Fibroblast of skin of scalp (primary cell): ENCODE measurements around the gene ERG28.
A peak's percentile ranks its signal among the peaks of the same experiment; 100 is the strongest.
"Not testable (repeated sequence)": the region's sequence is repeated elsewhere in the genome, so short reads cannot be mapped to it uniquely, and the experiment has no call there.

Source experiments
- DNase-seq: peaks from one replicate; pipeline ENCODE4 v3.0.0-alpha.2; 2013

Gene ERG28

DNA sequence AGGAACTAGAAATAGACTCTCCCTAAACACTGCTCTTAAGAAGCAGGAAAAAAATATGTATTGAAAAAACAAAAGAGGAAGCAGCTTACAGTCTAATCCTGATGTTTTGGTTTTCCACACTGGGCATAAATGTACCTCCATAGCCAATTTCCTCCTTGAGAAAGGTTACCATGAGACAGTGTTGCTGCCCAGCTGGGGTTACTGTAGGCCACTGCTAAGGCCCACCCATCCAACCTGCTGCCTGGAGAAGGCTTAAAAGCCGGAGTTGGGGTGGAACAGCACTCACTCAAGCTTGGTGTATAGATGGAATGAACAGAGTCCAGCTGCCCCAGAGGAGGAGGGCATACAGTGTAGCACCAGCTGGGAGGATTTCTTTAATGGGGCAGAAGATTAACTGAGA is 41.1 kb downstream of the ERG28 start:
- no peak for DNase-seq

DNA sequence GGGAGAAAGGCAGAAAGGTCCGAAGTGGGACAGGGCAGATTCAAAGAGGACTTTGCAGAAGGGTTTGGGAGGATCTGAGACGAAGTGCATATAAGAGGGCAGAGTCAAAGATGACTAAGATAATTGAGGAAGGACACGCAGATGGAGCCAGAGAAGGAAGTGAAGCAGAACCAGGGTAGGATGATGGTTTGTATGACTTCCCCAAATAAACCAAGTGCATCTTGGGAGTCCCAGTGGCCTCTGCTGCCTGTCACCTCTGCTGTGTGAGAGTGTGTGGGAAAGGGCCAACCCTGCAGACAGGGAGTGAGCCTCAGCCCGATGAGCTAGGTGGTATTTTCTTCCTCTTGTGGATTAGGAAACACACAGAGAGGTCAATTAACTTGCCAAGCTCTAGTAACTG is 45.5 kb downstream of the ERG28 start:
- no peak for DNase-seq

DNA sequence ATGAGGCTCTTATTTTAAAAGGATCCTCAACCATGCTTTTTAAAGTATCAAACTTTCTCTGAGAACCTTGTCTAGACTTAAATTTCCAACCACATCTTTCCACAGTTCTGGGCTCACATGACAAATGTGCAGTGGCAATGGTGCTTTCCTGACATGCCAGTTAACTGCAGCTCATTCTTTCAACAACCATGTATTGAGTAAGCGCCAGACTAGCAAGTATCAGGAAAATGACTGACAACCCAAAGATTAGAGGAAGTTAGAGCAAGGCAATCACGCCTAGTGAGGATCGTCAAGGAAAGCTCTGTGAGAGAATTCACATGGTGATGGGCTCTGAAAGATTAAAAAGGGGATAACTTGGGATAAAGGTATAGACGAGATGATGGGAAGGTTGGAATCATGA is 46.5 kb downstream of the ERG28 start:
- DNase-seq = no peak

DNA sequence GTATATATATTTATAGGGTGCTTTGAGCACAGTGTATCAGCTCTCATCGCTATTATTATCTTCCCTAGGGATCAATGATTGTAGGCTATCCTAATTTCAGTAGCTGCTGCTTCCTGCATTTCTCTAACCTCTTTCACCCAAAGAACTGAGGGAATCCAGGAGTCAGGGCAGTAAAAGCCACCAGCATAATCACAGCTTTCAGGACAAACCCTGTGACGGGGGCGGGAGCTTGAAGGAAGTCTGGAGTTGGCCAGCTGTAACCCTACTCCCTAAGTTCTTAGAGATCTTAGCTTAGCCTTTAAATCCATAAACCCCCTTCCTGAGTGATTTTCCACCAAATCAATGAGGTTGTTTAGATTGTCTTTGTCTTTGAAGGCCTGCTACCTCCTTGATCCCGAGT is 48.5 kb downstream of the ERG28 start:
- no peak for DNase-seq

DNA sequence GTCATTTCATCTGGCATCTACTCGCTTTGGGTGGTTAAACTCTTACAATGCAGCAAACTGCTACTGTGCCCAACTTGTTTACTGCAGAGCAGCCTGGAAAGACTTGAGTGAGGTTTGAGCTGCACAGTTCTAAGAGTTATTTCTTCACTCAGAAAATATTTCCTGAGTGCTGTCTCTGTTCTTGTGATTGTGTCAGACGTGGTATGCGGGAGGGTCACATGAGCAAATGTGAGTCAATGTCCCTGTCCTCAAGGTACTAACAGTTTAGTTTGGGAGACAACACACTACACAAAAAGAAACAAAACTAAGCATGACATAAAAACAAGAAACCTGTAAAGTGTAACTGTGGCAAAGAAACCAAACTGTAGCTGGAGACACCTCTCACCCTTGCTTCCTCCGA is 49.8 kb downstream of the ERG28 start:
- DNase-seq = no peak

DNA sequence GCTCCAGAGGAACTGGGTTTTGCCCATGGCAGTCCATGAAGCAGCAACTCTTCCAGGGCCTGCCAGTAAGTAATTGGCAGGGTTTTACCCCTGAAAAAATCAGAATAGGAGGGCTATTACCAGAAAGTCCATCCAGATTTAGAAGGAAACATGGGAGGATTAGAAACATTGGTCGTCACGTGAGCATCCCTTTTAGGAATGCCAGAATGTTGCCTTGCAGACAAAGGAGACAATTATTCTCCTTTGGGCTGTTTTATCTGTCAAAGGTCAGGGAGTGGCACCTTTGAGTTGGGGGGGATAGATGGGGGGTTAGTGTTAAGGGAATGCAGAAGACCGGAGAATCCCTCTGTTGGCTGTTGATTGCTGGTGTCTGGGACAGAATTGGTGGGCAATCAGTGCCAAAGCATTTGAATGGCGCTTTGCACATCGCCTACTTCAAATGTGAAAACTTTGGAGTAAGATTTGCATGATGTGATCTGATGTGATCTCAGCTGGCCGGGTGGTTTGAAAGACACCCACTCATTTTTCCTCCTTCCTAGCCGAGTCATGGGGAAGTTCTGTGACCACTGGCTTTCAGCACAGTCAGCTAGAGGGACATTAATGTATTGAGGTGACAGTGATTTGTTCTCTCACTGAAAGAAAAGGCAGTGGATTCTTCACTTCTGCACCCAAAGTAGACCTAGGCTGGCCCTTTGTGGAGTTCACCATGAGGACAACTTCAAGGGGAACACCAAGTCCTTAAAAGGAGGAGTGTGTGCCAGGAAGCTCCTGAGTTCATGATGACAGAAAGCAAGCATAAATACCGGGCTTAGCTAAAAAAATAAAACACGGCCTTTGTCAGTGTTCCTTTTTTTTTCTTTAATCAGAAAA is 50.8 kb downstream of the ERG28 start:
- no peak for DNase-seq

DNA sequence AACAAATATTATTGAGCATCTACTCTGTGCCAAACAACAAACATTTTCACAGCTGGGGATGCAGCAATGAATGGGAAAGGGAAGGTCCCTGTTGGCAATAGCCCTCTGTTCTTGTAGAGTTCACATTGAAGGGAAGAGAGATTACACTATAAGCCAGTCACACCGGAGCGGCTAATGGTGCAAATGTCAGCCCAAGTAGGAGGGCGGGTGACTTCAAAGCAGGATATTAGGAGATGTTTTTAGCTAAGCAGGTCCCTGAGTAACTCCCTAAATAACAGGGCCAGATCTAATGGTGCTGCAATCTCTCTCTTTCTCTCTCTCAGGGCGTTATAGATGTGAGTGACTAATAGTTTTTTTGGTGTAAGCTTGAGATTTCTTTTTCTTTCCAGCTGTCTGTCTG is 51.6 kb downstream of the ERG28 start:
- no peak for DNase-seq

DNA sequence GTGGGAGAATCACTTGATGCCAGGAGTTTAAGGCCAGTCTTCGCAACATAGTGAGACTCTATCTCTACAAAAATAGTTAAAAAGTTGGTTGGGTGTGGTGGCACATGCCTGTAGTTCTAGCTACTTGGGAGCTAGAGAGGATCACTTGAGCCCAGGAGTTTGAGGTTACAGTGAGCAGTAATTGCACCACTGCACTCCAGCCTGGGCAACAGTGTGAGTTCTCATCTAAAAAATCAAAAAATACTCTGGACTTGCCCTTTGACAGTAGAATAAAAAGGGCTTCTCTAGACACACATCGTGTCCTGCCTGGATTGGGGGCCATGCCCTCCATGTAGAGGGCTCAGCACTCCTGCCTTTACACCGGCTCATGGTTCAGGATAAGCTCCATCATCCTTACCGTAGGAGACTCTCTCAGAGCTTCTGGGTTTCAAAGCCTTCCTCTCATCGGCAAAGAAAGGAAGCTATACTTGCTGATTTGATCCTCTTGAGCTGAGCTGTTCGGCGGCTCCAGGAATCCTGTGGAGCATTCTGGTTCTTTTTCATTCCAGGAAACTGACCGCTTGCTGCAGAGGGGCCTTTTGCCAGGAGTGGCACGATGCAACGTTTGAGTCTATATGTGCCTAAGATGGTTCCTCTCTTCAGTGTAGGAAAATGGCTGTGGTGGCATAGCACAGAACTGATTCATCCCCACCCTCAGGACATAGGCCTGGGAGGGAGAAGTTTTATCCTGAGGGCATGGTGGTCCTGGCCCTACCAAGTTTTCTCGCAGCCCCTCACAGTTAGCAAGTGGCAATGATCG is 52.6 kb downstream of the ERG28 start:
- no peak for DNase-seq

DNA sequence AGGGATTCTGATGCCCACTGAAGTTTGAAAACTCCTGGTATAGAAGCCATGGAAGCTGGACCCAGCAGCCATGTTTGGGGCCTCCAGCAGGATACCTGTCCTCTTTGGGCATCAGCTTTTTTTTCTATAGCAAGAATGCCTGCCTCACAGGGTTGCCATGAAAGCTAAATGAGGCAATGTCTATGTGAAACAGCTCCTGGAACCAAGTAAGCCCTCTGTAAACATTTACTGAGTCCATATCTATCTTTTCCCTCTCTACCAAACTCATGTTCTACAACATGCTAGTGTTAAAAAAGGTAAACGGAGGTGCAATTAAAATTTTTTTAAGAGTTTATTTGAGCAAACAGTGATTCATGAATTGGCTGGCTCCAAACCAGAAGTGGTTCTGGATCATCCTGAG is 53.6 kb downstream of the ERG28 start:
- DNase-seq = no peak

DNA sequence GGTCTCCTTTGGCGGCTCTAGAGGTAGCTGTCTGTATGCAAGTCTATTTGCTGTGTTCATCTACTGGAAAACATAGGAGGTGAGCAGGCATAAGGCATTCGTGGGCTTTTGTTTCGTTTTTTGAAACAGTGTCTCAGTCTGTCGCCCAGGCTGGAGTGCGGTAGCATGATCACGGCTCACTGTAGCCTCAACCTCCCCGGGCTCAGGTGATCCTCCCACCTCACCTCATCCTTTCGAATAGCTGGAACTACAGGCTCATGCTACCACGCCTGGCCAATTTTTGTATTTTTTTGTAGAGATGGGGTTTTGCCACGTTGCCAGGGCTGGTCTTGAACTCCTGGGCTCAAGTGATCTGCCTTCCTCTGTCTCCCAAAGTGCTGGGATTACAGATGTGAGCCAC is 54.8 kb downstream of the ERG28 start:
- no peak for DNase-seq

DNA sequence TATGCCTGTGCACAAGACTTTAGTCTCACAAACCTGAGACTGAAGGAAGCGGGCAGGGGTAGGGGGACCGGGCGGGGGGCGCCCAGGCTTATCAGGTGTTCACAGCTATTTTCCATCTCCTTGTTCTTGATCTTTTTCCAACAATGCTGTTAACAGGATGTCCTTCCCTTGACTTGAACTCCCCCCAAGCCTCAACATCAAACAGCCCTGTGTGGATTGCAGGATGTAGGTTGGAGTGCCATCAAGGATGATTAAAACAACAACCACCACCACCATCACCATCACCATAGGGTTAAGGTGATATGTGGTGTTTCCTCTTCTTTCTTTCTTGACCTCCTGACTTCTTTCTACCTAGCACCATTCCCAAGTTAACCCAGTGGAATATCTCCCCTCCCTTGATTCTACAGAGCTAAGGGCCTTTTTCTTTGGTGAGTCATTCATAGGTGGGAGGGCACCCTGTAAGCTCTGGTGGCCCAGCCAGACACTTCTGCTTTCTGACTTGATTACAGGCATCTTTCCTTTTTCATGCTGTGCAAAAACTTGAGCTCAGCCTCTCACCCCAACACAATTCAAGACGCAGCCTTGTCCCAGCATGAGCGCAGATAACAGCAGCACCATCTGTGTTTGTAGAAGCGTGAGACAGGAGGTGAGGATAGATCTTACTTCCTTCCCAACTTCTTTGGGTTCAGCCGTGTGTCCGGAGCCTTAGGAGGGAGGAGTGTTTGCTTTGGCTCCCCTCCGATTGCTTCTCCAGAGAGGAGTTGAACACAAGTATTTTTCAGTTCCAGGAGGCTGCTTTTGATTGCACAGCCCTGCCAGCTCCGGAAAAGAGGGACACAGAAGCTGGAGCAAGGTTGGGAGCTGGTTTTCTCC is 55.5 kb downstream of the ERG28 start:
- DNase-seq = peak; percentile 1

DNA sequence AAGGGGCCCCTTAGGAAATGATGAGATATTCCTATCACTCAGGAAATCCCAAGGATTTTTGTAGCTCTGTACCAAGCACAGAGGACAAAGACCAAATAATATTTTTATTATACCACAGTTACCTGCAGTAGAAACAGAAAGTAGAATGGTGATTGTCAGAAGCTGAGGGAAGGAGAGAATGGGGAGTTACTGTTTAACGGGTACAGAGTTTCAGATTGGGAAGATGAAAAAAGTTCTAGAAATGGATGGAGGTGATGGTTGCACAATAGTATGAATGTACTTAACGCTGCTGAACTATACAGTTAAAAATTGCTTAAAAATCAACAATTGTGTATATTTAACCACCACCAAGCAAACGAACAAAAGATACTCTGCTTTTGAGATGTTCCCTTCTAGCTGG is 58.2 kb downstream of the ERG28 start:
- DNase-seq = no peak

DNA sequence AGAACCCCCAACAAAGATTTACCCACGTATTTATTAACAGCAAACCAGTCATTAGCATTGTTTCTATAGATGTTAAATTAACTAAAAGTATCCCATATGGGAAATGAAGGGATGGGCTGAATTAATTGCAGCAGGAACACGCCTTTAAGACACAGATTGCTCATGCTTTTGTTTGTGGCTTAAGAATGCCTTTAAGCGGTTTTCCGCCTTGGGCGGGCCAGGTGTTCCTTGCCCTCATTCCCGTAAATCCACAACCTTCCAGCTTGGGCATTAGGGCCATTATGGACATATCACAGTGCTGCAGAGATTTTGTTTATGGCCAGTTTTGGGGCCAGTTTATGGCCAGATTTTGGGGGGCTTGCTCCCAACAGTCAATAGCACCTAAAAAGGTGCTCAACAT is 59.6 kb downstream of the ERG28 start:
- DNase-seq = not testable (repeated sequence)

DNA sequence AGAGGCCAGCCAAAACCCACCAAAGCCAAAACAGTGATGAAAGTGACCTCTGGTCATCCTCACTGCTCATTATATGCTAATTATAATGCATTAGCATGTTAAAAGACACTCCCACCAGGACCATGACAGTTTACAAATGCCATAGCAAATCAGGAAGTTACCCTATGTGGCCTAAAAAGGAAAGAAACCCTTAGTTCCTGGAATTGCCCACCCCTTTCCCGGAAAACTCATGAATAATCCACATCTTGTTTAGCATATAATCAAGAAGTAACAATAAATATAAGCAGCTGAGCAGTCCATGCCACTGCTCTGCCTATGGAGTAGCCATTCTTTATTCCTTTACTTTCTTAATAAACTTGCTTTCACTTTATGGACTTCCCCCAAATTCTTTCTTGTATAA is 60.6 kb downstream of the ERG28 start:
- not testable (repeated sequence) for DNase-seq
